Duodenal mucosa (tissue), 2 donors: ENCODE data around the gene HOXC13.

Experiments used
- H3K27ac ChIP-seq: one replicate; pipeline ENCODE4 v1.7.0; 2013; ENCODE audit warnings: low read depth, low read length
- H3K27me3 ChIP-seq, 2 donors: one replicate each; pipeline ENCODE4 v1.7.0; 2013; ENCODE audit warnings: low read length in 2 of 2, control low read depth in 1 of 2; ENCODE audit not compliant: insufficient read depth in 2 of 2, control insufficient read depth in 1 of 2
- H3K36me3 ChIP-seq, 2 donors: one replicate each; pipeline ENCODE4 v1.7.0; 2013; ENCODE audit warnings: low read length in 2 of 2, control low read depth in 1 of 2; ENCODE audit not compliant: insufficient read depth in 2 of 2, control insufficient read depth in 1 of 2
- H3K4me1 ChIP-seq, 2 donors: one replicate each; pipeline ENCODE4 v1.7.0; 2013; ENCODE audit warnings: low read length in 2 of 2, control low read depth in 1 of 2; ENCODE audit not compliant: insufficient read depth in 2 of 2, control insufficient read depth in 1 of 2
- H3K4me3 ChIP-seq, 2 donors: one replicate each; pipeline ENCODE4 v1.7.0; 2013; ENCODE audit warnings: low read length in 2 of 2, low read depth in 1 of 2
- H3K9ac ChIP-seq, 2 donors: one replicate each; pipeline ENCODE4 v1.7.0; 2013; ENCODE audit warnings: low read length in 2 of 2, low read depth in 1 of 2
- H3K9me3 ChIP-seq, 2 donors: one replicate each; pipeline ENCODE4 v1.7.0; 2013; ENCODE audit warnings: low read length in 2 of 2, control low read depth in 1 of 2; ENCODE audit not compliant: control insufficient read depth in 1 of 2

Gene HOXC13

GRCh38 chr12:53976172-53976822 is 37.7 kb downstream of the HOXC13 start:
- Histone ChIP-seq H3K27ac (no peak overlapping the region), H3K27me3 (peaks cover 58 to 94% of the 10 kb centered on the region in 2 donors), H3K9ac (no peak overlapping the region), H3K36me3 (no peaks in the 10 kb centered on the region), H3K4me1 (peaks cover 10 to 28% of the 10 kb centered on the region in 2 donors), H3K4me3 (no peak overlapping the region), H3K9me3 (no peaks in the 10 kb centered on the region)

DNA sequence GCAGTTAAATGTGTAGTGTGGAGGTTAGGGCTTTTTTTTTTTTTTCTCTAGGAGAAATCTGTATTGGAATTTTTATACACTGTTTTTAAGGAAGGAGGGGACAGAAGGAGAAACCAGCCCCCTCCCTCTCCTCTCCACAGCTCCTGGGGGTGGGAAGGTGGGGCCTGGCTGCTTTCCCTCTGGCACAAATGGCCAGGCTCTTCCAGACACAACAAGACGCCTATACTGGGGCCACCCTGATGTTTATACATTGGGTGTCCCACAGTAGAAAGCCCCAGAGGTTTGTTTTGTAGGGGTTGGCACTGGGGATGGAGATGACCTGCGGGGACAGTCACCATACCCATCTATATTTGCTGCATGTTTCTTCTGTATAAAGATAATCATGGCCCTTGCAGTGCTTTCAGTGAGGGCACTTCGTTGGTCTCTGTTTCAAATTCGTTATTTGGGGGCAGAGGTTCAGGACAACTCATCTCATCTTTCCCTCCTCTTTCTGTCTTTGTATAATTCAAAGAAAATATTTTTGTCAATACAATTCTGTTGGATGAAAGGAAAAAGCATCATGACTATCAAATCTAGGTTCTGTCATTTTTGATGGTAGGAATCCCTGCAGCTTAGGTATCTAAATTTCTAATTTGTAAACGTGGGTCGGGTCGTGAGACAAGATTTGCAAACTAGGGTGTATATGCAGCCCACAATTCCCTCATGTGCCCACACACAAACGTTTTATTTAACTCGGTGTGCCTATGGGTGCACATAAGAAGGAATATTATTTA is 38.4 kb downstream of the HOXC13 start:
- Histone ChIP-seq H3K27ac (no peak overlapping the region), H3K4me1 (peaks cover 10 to 28% of the 10 kb centered on the region in 2 donors), H3K9ac (no peak overlapping the region), H3K4me3 (no peak overlapping the region), H3K27me3 (peaks cover 51 to 94% of the 10 kb centered on the region in 2 donors), H3K36me3 (no peaks in the 10 kb centered on the region), H3K9me3 (no peaks in the 10 kb centered on the region)

DNA sequence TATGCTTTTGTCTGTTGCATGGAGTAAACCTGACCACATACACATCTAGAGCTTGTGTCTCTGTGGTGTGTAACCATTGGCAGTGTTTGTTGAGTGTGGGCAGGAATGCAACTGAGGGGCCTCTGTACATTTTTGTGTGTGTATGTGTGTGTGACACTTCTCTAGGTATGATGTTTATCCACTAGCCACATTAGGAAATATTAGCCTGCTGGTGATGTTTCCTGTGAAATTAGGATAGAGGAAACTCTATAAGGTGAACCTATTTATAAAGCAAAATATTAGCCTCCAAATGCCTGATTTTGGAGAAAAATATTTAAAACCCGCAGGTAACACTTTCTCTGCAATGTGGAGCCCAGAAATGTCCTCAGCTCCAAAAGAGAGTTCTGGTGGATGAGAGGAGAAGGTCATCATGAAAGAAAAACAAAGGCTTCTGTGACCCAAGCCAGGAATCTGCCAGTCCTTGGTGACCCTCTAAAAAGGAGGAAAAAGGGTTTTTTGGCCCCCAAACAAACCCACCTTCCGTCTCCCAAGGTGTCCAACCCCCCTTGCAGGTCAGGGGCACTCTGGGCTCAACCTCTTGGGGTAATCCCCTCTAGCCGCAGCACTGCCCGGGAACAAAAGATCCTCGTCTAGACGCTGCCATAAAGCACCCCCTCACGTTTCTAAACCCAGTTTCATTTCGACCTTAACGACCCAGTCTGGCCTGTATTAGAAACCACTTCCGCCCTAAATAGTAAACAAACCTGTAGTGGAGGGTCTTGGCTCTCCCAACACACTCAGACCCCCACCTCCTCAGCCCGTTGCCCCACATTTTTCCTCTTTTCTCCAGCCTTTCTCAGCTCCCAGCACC is 39.2 kb downstream of the HOXC13 start:
- Histone ChIP-seq H3K27me3 (peaks cover 47 to 94% of the 10 kb centered on the region in 2 donors), H3K9ac (peak overlapping the region in 1 of 2 donors; percentile 48), H3K4me3 (peak overlapping the region; percentile 50 to 51), H3K27ac (no peak overlapping the region), H3K4me1 (peaks cover 10 to 28% of the 10 kb centered on the region in 2 donors), H3K9me3 (no peaks in the 10 kb centered on the region), H3K36me3 (no peaks in the 10 kb centered on the region)

DNA sequence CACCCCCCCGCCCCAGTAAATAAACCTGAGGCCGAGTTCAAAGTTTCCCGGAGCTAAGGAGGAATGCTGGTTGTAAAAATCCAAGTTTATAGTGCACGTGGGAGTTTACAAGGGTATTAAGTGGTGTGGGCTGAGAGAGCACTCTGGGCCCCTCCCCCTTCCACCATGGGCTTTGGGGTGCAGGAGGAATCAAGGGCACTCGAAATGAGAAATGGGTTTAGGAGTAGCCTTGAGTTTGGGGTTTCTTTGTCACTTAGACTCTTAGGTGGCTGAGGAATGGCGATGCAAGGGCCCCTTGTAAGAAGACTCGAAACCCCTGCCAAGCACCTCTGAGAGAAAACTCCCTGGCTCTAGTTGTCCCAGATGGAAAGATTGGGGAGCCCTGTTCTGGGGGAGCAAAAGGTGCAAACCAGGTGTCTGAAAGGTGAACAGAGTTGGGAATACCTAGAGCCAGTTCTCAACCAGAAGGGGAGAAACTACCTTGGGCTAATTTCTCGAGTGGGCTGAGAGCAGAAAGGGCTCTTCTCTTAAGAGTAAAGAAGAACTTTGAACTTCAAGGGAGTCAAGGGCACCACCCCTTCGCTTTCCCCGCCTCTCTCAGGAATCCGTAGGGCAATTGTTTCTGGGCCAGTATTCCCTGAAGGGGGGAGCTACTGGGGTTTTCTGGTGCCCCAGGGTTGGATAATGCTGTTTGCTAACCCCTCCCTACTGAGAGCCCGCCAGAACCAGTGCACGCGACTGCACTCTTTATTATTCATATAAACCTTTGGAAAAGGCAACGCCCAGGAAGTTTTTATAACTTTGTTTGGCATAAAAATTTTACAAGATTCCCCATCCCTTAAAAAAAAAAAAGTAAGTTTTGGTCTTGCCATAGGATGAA is 40.1 kb downstream of the HOXC13 start:
- no peak overlapping the region for H3K27ac ChIP-seq
- no peaks in the 10 kb centered on the region for H3K36me3 ChIP-seq
- H3K27me3 ChIP-seq, result peaks cover 47 to 94% of the 10 kb centered on the region in 2 donors
- no peak overlapping the region for H3K9ac ChIP-seq
- peak overlapping the region; percentile 22 to 57 for H3K4me3 ChIP-seq
- no peaks in the 10 kb centered on the region for H3K9me3 ChIP-seq
- peaks cover 10 to 20% of the 10 kb centered on the region in 2 donors for H3K4me1 ChIP-seq

- no peaks in the 10 kb centered on the region for H3K9me3 ChIP-seq
- no peaks in the 10 kb centered on the region for H3K36me3 ChIP-seq
- peaks cover 53 to 96% of the 10 kb centered on the region in 2 donors for H3K27me3 ChIP-seq
- no peak overlapping the region for H3K4me3 ChIP-seq
- no peak overlapping the region for H3K27ac ChIP-seq
- peaks cover 10 to 22% of the 10 kb centered on the region in 2 donors for H3K4me1 ChIP-seq
- H3K9ac ChIP-seq, result no peak overlapping the region
Measured at GRCh38 chr12:53980104-53980801, 41.6 kb downstream of the HOXC13 start.

DNA sequence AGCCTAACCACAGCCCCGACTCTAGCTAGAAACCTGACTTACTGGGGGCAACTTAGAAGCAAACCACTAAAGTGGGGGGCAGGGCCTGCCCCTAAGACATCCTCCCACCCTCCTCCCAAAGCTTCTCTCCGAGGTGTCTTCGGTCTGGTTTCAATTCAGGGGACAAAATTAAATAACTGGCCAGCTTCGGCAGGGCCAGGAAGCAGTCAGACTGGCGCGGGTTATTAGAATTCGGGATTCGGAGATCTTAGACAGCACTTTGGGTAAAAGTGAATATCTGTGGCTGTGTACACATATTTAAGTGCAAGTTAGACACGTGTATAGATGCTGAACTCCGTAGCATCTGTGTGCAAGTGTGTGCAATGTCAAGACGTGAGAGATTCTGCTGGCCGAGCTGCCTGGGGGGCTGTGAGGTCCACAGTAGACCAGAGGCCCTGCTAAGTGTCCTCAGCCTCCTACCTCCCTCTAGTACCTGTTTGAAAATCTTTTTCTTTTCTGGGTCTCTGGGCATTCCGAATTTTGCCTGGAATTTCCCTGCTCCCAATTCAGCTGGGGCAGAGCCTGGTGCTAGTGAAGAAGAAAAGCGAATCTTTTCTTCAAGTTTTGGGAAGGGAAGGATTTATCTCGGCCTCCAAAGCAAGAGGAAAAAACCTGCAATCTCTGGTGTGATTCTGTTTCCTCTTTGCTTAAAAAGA is 42.3 kb downstream of the HOXC13 start:
- Histone ChIP-seq H3K9ac (no peak overlapping the region), H3K9me3 (no peaks in the 10 kb centered on the region), H3K4me3 (no peak overlapping the region), H3K27ac (no peak overlapping the region), H3K36me3 (no peaks in the 10 kb centered on the region), H3K4me1 (peaks cover 10 to 23% of the 10 kb centered on the region in 2 donors), H3K27me3 (peaks cover 54 to 96% of the 10 kb centered on the region in 2 donors)

DNA sequence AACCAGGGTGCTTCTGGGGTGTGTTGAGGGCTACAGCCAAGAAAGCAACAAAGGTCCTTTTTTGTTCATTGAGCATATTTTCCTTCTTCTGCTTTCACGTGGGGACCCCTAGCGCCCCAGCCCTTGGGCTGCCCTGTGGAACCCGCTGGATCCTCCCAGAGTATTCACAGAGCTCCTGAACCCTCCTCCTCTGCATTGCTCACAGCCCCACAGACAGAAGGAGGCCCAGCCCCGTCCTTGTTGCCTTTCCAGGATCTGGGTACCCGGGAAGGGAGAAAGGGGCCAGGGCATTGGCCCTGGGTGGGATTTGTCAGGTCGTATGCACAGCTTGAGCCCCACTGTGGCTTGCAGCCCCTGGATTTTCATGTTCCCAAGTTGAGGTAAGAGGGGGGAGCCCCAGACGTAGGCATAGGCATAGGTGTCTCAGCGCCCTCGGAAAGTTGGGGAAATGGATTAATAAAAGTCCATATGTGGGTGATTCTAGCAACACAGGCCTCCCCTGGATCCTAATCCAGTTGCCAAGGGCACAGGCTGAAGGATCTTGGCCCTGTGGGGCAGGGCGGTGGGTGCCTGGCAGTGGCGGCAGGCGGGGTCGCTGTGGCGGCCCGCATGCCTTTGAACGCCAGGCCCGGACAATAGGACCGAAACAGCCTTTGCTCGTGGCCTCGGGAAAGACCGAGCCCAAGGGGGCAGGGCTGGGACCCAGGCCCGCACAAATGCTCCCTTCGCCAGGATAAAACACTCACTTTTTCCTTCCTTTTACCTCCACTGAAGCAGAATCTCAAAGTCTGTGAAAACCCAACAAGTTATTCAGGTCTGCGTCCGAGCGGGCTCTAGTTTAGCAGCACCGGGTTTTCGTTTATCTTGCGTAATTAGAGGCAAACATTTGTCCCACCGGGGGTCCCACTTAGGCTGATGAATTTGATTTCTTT is 43.3 kb downstream of the HOXC13 start:
- no peaks in the 10 kb centered on the region for H3K9me3 ChIP-seq
- H3K4me1 ChIP-seq, result peaks cover 10 to 27% of the 10 kb centered on the region in 2 donors
- H3K36me3 ChIP-seq, result no peaks in the 10 kb centered on the region
- H3K4me3 ChIP-seq, result no peak overlapping the region
- peak overlapping the region; percentile 2 for H3K27ac ChIP-seq
- H3K9ac ChIP-seq, result no peak overlapping the region
- peaks cover 57 to 96% of the 10 kb centered on the region in 2 donors for H3K27me3 ChIP-seq
